Measurements from ENCODE around the gene FAM89A.

DNA sequence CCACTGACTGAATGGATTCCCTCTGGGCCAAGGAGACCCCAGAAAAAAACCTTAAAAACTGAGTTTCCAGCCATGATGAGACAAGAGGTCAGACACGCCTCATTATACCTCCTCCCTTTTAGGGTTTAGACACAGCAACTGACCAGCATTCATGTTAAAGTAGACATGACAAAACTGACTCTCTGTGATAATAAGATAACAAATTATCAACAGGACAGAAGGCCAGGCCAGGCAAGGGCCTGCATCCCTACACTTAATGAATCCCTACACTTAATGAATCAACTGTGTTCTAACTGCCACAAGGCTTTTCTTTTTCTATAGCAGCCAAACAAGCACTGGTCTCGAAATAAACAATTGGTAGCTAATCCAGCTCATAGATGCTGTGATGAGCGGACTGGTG is 33.3 kb upstream of the FAM89A start:
- TF ChIP-seq, protein P1, sequence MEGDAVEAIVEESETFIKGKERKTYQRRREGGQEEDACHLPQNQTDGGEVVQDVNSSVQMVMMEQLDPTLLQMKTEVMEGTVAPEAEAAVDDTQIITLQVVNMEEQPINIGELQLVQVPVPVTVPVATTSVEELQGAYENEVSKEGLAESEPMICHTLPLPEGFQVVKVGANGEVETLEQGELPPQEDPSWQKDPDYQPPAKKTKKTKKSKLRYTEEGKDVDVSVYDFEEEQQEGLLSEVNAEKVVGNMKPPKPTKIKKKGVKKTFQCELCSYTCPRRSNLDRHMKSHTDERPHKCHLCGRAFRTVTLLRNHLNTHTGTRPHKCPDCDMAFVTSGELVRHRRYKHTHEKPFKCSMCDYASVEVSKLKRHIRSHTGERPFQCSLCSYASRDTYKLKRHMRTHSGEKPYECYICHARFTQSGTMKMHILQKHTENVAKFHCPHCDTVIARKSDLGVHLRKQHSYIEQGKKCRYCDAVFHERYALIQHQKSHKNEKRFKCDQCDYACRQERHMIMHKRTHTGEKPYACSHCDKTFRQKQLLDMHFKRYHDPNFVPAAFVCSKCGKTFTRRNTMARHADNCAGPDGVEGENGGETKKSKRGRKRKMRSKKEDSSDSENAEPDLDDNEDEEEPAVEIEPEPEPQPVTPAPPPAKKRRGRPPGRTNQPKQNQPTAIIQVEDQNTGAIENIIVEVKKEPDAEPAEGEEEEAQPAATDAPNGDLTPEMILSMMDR (IDR thresholded peaks at IDR 0.05) = no peak
- TF ChIP-seq POLR2A (IDR thresholded peaks at IDR 0.05) = no peak

All from lower leg skin (tissue), 3 donors.